ENCODE measurements around the gene PPM1M. TPM values are rescaled to one million over a fixed set of nuclear protein-coding genes. Genes with fewer than 3 reads are reported as not detected.

Gene PPM1M
- total and polyA plus RNA-seq, 10 of the 15 experiments (the other 5 are each of a cell fraction or from before 2014, with no cell fraction given): 7.3 to 24.8 (median 15.8) TPM

GRCh38 chr3:52277972-52278509 lies 32.5 kb downstream of the PPM1M start:
- Histone ChIP-seq H3K9ac (ENCODE audit: control insufficient read depth, insufficient read depth, low read length) (peak overlapping the region; percentile 79), H3K27me3 (replicated peaks in 1 of 2; ENCODE audit: control insufficient read depth in 2 of 2, insufficient read depth in 2 of 2, low read length in 1 of 2) (no peaks in the 10 kb centered on the region), H3K4me1 (ENCODE audit: control insufficient read depth, insufficient read depth, low read length) (no peaks in the 10 kb centered on the region), H4K20me1 (ENCODE audit: control insufficient read depth, insufficient read depth) (no peaks in the 10 kb centered on the region), H3K79me2 (ENCODE audit: control insufficient read depth, insufficient read depth, low read length) (peaks cover 58% of the 10 kb centered on the region), H3K9me3 (replicated peaks; ENCODE audit: control insufficient read depth, insufficient read depth, low read length) (no peaks in the 10 kb centered on the region), H3K36me3 (ENCODE audit: control insufficient read depth in 2 of 2, insufficient read depth in 2 of 2, low read length in 1 of 2) (no peaks in the 10 kb centered on the region), H2AFZ (ENCODE audit: control insufficient read depth, low read depth, low read length) (peak overlapping the region; percentile 76), H3K4me3 (peak overlapping the region; percentile 91), H3K4me2 (ENCODE audit: control insufficient read depth, insufficient read depth) (peak overlapping the region; percentile 49), H3K27ac (ENCODE audit: control insufficient read depth, insufficient read depth) (peak overlapping the region; percentile 82)
- ChIA-PET CTCF (interaction anchor here (0.6 to 8.7 kb wide), 17 partner anchors 10 to 274 kb away, joined by 3 to 87 read pairs (median 7); partner anchors contain the start of genes GLYCTK, PPM1M and TLR9), POLR2A (interaction anchor here (0.6 to 8.7 kb wide), 11 partner anchors 10 to 251 kb away, joined by 3 to 60 read pairs (median 8); partner anchors contain the start of genes GLYCTK, TLR9 and TWF2), SMC1A (ENCODE audit: uncharacterized antibody, unreplicated experiment) (interaction anchor here (1.0 to 5.0 kb wide), 14 partner anchors 9 to 225 kb away, joined by 3 to 62 read pairs (median 6); partner anchors contain the start of genes GLYCTK, PPM1M, TLR9 and TWF2), RAD21 (ENCODE audit: unreplicated experiment) (interaction anchor here (0.8 to 3.7 kb wide), 18 partner anchors 10 to 277 kb away, joined by 3 to 36 read pairs (median 6); partner anchors contain the start of genes GLYCTK, PPM1M, TLR9 and TWF2)
- intact Hi-C loops (cut with micrococcal nuclease; ENCODE audit: unreplicated experiment) (loop anchor here (2.0 kb wide), 1 partner anchor 33 kb away; the partner anchor contains the start of gene PPM1M), in situ Hi-C loops (cut with MboI) (no loop called here)
- DNase-seq (ENCODE audit: low read depth, low spot score) (no peak), ATAC-seq (peak; percentile 82), FAIRE-seq (no peak)
- TSS peak; percentile 62 for BruUV-seq (replicated peaks)
- under 1% methylated on average over 33 of the region's 54 CpGs for WGBS (ENCODE audit: insufficient coverage, insufficient replicate concordance, low lambda C conversion rate, missing lambda C conversion rate)
- TF ChIP-seq, protein P1, sequence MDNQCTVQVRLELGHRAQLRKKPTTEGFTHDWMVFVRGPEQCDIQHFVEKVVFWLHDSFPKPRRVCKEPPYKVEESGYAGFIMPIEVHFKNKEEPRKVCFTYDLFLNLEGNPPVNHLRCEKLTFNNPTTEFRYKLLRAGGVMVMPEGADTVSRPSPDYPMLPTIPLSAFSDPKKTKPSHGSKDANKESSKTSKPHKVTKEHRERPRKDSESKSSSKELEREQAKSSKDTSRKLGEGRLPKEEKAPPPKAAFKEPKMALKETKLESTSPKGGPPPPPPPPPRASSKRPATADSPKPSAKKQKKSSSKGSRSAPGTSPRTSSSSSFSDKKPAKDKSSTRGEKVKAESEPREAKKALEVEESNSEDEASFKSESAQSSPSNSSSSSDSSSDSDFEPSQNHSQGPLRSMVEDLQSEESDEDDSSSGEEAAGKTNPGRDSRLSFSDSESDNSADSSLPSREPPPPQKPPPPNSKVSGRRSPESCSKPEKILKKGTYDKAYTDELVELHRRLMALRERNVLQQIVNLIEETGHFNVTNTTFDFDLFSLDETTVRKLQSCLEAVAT (IDR thresholded peaks at IDR 0.05): 0 out of 2 replicates have a peak, but pooled peaks have one; percentile 51
- TF ChIP-seq, protein P2, sequence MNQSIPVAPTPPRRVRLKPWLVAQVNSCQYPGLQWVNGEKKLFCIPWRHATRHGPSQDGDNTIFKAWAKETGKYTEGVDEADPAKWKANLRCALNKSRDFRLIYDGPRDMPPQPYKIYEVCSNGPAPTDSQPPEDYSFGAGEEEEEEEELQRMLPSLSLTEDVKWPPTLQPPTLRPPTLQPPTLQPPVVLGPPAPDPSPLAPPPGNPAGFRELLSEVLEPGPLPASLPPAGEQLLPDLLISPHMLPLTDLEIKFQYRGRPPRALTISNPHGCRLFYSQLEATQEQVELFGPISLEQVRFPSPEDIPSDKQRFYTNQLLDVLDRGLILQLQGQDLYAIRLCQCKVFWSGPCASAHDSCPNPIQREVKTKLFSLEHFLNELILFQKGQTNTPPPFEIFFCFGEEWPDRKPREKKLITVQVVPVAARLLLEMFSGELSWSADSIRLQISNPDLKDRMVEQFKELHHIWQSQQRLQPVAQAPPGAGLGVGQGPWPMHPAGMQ (IDR thresholded peaks at IDR 0.05; ENCODE audit: borderline replicate concordance): no peak
- peak; percentile 72; the same call in 1 of the 2 replicates for TF ChIP-seq NKRF (conservative IDR thresholded peaks at IDR 0.05)
- TF ChIP-seq ATF7 (IDR thresholded peaks at IDR 0.05; ENCODE audit: low read depth): no peak
- TF ChIP-seq MYC (IDR thresholded peaks at IDR 0.05; ENCODE audit: insufficient read depth, insufficient read length, insufficient replicate concordance, low read length, severe bottlenecking): peak; percentile 69
- TF ChIP-seq SIN3A (IDR thresholded peaks at IDR 0.05; ENCODE audit: low read depth, low read length): peak; percentile 15; the same call in 1 of the 2 replicates
- TF ChIP-seq, protein P3, sequence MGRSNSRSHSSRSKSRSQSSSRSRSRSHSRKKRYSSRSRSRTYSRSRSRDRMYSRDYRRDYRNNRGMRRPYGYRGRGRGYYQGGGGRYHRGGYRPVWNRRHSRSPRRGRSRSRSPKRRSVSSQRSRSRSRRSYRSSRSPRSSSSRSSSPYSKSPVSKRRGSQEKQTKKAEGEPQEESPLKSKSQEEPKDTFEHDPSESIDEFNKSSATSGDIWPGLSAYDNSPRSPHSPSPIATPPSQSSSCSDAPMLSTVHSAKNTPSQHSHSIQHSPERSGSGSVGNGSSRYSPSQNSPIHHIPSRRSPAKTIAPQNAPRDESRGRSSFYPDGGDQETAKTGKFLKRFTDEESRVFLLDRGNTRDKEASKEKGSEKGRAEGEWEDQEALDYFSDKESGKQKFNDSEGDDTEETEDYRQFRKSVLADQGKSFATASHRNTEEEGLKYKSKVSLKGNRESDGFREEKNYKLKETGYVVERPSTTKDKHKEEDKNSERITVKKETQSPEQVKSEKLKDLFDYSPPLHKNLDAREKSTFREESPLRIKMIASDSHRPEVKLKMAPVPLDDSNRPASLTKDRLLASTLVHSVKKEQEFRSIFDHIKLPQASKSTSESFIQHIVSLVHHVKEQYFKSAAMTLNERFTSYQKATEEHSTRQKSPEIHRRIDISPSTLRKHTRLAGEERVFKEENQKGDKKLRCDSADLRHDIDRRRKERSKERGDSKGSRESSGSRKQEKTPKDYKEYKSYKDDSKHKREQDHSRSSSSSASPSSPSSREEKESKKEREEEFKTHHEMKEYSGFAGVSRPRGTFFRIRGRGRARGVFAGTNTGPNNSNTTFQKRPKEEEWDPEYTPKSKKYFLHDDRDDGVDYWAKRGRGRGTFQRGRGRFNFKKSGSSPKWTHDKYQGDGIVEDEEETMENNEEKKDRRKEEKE (IDR thresholded peaks at IDR 0.05): peak; percentile 53; the same call in 1 of the 2 replicates
- TF ChIP-seq SMARCA5 (IDR thresholded peaks at IDR 0.05): peak; percentile 75
- TF ChIP-seq LARP7 (IDR thresholded peaks at IDR 0.05): peak; percentile 78; the same call in 1 of the 2 replicates
- 0 out of 2 replicates have a peak, but pooled peaks have one; percentile 44 for TF ChIP-seq IKZF1 (conservative IDR thresholded peaks at IDR 0.05)
- peak; percentile 74; the same call in 1 of the 2 replicates for TF ChIP-seq POLR2AphosphoS5 (IDR thresholded peaks at IDR 0.05; ENCODE audit: low read length)
- TF ChIP-seq CHD4 (IDR thresholded peaks at IDR 0.05): no peak
- peak; percentile 77 for TF ChIP-seq BACH1 (IDR thresholded peaks at IDR 0.05; ENCODE audit: borderline replicate concordance)
- TF ChIP-seq ZNF217 (IDR thresholded peaks at IDR 0.05): no peak
- TF ChIP-seq POLR2A (IDR thresholded peaks at IDR 0.05; ENCODE audit: low read depth, low read length): peak; percentile 66
- TF ChIP-seq RB1 (IDR thresholded peaks at IDR 0.05; ENCODE audit: borderline replicate concordance): peak; percentile 25; the same call in 1 of the 2 replicates
